SK-N-SH treated with all-trans-retinoic acid at 6 μM for 48 hours (cell line): Measurements from ENCODE around the gene ZCCHC14.

Experiments
- ARNTL ChIP-seq: fragments of 450-650 bp; formaldehyde crosslinking; IDR thresholded peaks from 2 replicates; pipeline ENCODE4 v1.5.0; 2020; ENCODE audit warnings: low read depth, mild to moderate bottlenecking, moderate library complexity, borderline replicate concordance
- CSDC2 ChIP-seq: fragments of 250-450 bp; sonication (Bioruptor Pico); IDR thresholded peaks from 2 replicates; pipeline ENCODE4 v1.5.0; 2020; ENCODE audit warnings: mild to moderate bottlenecking, moderate library complexity
- CSRNP3 ChIP-seq: fragments of 250-450 bp; sonication (Bioruptor Pico); IDR thresholded peaks from 2 replicates; pipeline ENCODE4 v1.5.1; 2021; ENCODE audit warnings: mild to moderate bottlenecking, moderate library complexity
- ISL1 ChIP-seq: fragments of 250-450 bp; sonication (Bioruptor Pico); IDR thresholded peaks from 2 replicates; pipeline ENCODE4 v2.1.2; 2022; ENCODE audit warnings: mild to moderate bottlenecking, moderate library complexity
- OSR1 ChIP-seq: fragments of 250-450 bp; sonication (Bioruptor Pico); IDR thresholded peaks from 2 replicates; pipeline ENCODE4 v1.8.0; 2022; ENCODE audit warnings: moderate library complexity, mild to moderate bottlenecking, inconsistent platforms
- PPARA ChIP-seq: fragments of 250-450 bp; sonication (Bioruptor Pico); IDR thresholded peaks from 2 replicates; pipeline ENCODE4 v1.5.0; 2020; ENCODE audit warnings: mild to moderate bottlenecking, borderline replicate concordance
- TOX ChIP-seq: fragments of 250-450 bp; sonication (Bioruptor Pico); IDR thresholded peaks from 2 replicates; pipeline ENCODE4 v1.8.0; 2021; ENCODE audit warnings: mild to moderate bottlenecking, moderate library complexity, borderline replicate concordance
- ZFP3 ChIP-seq: fragments of 250-450 bp; sonication (Bioruptor Pico); IDR thresholded peaks from 2 replicates; pipeline ENCODE4 v1.5.0; 2020; ENCODE audit warnings: mild to moderate bottlenecking, moderate library complexity
- ZFP30 ChIP-seq: fragments of 450-650 bp; formaldehyde crosslinking; IDR thresholded peaks from 2 replicates; pipeline ENCODE4 v1.5.0; 2022; ENCODE audit warnings: mild to moderate bottlenecking, moderate library complexity
- TF ChIP-seq, protein P1 (sequence below): fragments of 250-450 bp; sonication (Bioruptor Pico); IDR thresholded peaks from 2 replicates; pipeline ENCODE4 v1.8.0; 2020; ENCODE audit warnings: mild to moderate bottlenecking, moderate library complexity, borderline replicate concordance

DNA sequence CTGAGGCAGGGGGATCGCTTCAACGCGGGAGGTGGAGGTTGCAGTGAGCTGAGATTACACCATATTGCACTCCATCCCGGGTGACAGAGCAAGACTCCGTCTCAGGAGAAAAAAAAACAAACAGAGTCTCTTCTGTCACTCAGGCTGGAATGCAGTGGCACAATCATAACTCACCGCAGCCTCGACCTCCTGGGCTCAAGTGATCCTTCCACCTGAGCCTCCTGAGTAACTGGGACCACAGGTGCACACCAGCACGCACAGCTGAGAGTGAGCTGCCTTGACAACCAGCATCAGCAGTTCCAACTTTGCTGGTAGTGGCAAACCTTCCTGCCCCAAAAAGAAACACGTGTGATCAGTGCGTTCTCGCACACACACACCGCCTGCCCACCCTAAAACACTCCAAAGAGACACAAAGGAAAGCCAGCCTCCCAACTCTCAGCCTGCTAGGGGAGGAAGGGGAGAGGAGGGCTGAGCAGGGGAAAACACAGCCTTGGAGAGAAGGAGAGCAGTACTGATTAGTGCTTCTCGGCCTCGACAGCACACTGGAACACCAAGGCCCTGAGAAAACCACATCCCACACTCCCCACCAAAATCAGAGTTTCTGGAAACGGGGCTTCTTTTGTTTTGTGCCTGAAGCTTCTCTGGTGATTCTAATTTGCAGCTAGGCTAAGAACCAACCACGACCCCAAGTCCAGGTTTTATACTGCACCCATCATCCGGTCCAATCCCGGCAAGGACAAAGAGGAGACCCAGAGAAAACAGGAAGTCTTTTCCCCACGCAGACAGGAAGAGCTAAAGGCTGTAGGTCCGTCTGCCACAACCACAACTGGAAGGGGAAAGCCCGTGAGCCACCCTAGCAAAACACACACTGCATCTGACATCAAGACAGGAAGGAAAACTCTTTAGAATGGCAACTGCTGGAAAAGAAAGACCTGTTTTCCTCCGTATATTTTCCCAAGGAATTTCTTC, 28.8 kb downstream of the ZCCHC14 start:
- TF ChIP-seq TOX, result no peak
- TF ChIP-seq, protein P1, sequence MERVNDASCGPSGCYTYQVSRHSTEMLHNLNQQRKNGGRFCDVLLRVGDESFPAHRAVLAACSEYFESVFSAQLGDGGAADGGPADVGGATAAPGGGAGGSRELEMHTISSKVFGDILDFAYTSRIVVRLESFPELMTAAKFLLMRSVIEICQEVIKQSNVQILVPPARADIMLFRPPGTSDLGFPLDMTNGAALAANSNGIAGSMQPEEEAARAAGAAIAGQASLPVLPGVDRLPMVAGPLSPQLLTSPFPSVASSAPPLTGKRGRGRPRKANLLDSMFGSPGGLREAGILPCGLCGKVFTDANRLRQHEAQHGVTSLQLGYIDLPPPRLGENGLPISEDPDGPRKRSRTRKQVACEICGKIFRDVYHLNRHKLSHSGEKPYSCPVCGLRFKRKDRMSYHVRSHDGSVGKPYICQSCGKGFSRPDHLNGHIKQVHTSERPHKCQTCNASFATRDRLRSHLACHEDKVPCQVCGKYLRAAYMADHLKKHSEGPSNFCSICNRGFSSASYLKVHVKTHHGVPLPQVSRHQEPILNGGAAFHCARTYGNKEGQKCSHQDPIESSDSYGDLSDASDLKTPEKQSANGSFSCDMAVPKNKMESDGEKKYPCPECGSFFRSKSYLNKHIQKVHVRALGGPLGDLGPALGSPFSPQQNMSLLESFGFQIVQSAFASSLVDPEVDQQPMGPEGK, result no peak
- TF ChIP-seq OSR1 (CRISPR knock-in tag), result no peak
- no peak for TF ChIP-seq PPARA
- TF ChIP-seq ISL1 (CRISPR knock-in tag), result no peak
- no peak for TF ChIP-seq ZFP3
- TF ChIP-seq CSRNP3 (CRISPR knock-in tag), result no peak
- TF ChIP-seq ARNTL (CRISPR knock-in tag), result no peak
- TF ChIP-seq ZFP30, result no peak
- TF ChIP-seq CSDC2 (CRISPR knock-in tag), result no peak
